ENCODE results near the gene ZNF784. TPM values are rescaled to one million over a fixed set of nuclear protein-coding genes. Genes with fewer than 3 reads are reported as not detected.

ZNF784 gene
- total RNA-seq, 1 donor from 2014 or later: 6.8 TPM

GRCh38 chr19:55656988-55657747 is 32.8 kb upstream of the ZNF784 start:
- H3K4me1 Mint-ChIP-seq (ENCODE audit: unreplicated experiment): peaks cover 69% of the 10 kb centered on the region
- H3K27ac Mint-ChIP-seq (ENCODE audit: unreplicated experiment): peak overlapping the region; percentile 76
- H3K27me3 Mint-ChIP-seq (ENCODE audit: unreplicated experiment): peaks cover 41% of the 10 kb centered on the region
- no peaks in the 10 kb centered on the region for H3K9me3 Mint-ChIP-seq (ENCODE audit: unreplicated experiment)
- peaks cover 32% of the 10 kb centered on the region for H3K36me3 Mint-ChIP-seq (ENCODE audit: low read depth, unreplicated experiment)
- DNase-seq (ENCODE audit: low spot score): no peak
- no peak for TF ChIP-seq CTCF (IDR thresholded peaks at IDR 0.05; ENCODE audit: unreplicated experiment)
- H3K4me3 Mint-ChIP-seq (ENCODE audit: unreplicated experiment): peak overlapping the region; percentile 99

GRCh38 chr19:55656552-55656951 is 32.2 kb upstream of the ZNF784 start:
- no peak for DNase-seq (ENCODE audit: low spot score)
- Mint-ChIP-seq H3K4me3 (ENCODE audit: unreplicated experiment) (peak overlapping the region; percentile 99), H3K36me3 (ENCODE audit: low read depth, unreplicated experiment) (peaks cover 26% of the 10 kb centered on the region), H3K27ac (ENCODE audit: unreplicated experiment) (peak overlapping the region; percentile 99), H3K4me1 (ENCODE audit: unreplicated experiment) (peaks cover 66% of the 10 kb centered on the region), H3K27me3 (ENCODE audit: unreplicated experiment) (peaks cover 38% of the 10 kb centered on the region), H3K9me3 (ENCODE audit: unreplicated experiment) (no peaks in the 10 kb centered on the region)
- TF ChIP-seq CTCF (IDR thresholded peaks at IDR 0.05; ENCODE audit: unreplicated experiment): no peak

- Mint-ChIP-seq H3K27me3 (ENCODE audit: unreplicated experiment) (peaks cover 37% of the 10 kb centered on the region), H3K4me3 (ENCODE audit: unreplicated experiment) (peak overlapping the region; percentile 99), H3K36me3 (ENCODE audit: low read depth, unreplicated experiment) (peaks cover 23% of the 10 kb centered on the region), H3K4me1 (ENCODE audit: unreplicated experiment) (peaks cover 60% of the 10 kb centered on the region), H3K27ac (ENCODE audit: unreplicated experiment) (peak overlapping the region; percentile 99), H3K9me3 (ENCODE audit: unreplicated experiment) (no peaks in the 10 kb centered on the region)
- DNase-seq (ENCODE audit: low spot score): no peak
- TF ChIP-seq CTCF (IDR thresholded peaks at IDR 0.05; ENCODE audit: unreplicated experiment): no peak
Measured at GRCh38 chr19:55655648-55656040, 31.3 kb upstream of the ZNF784 start.

GRCh38 chr19:55654868-55655647 is 30.7 kb upstream of the ZNF784 start, which contains the start of gene U2AF2:
Gene U2AF2 (plus strand): TSS chr19:55655035. CDS start chr19:55655105, 70 bp downstream.
- H3K27ac Mint-ChIP-seq (ENCODE audit: unreplicated experiment): peak within 1 kb of the TSS; percentile 99
- TF ChIP-seq CTCF (IDR thresholded peaks at IDR 0.05; ENCODE audit: unreplicated experiment): no peak
- peaks cover 38% of the 10 kb centered on the region for H3K27me3 Mint-ChIP-seq (ENCODE audit: unreplicated experiment)
- H3K36me3 Mint-ChIP-seq (ENCODE audit: low read depth, unreplicated experiment): peaks cover 23% of the 10 kb centered on the region
- H3K4me3 Mint-ChIP-seq (ENCODE audit: unreplicated experiment): peak within 1 kb of the TSS; percentile 99
- no peaks in the 10 kb centered on the region for H3K9me3 Mint-ChIP-seq (ENCODE audit: unreplicated experiment)
- peaks cover 54% of the 10 kb centered on the region for H3K4me1 Mint-ChIP-seq (ENCODE audit: unreplicated experiment)
- DNase-seq (ENCODE audit: low spot score): peak; percentile 98
